ENCODE data around the gene ZNF804B.

- TF ChIP-seq POLR2A (IDR thresholded peaks at IDR 0.05; ENCODE audit: low read length) = no peak
- no peak for TF ChIP-seq GATA1 (IDR thresholded peaks at IDR 0.05; ENCODE audit: low read depth, low read length)
These were observed 386.3 kb downstream of the ZNF804B start for GRCh38 chr7:89145801-89146200.
